ENCODE measurements around the gene RAB20. TPM values are rescaled to one million over a fixed set of nuclear protein-coding genes. Genes with fewer than 3 reads are reported as not detected.
"Not testable (repeated sequence)": the region's sequence is repeated elsewhere in the genome, so short reads cannot be mapped to it uniquely, and the experiment has no call there.

The RAB20 gene
- total and polyA plus RNA-seq, 2 donors (not counting 1 experiment from before 2014, with no cell fraction given), result 2.4 to 4.6 TPM

DNA sequence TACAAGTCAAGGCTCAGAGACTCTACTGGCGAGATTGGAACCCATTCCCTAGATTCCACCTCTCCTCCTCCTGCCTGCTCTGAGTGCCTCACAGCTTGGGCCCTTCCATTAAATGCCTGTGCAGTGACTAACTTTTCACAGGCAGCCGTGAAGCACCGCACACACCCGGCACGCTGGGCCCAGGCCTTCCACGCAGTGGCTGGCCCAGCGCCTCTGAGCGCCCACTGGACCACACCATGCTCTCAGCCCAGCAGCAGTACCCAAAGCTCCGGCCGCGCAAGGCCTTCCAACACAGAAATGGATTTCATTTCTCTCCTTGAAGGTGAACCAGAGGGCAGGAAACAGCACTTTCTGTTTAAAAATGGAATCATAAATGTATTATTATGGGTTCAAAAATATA is 26.0 kb downstream of the RAB20 start:
- ATAC-seq (ENCODE audit: low read depth), result no peak
- no peak overlapping the region for H3K27ac Mint-ChIP-seq
- no peak for DNase-seq
- no peak overlapping the region for H3K27ac ChIP-seq (ENCODE audit: low read length in 2 of 2)
- H3K9me3 ChIP-seq (ENCODE audit: control extremely low read depth in 1 of 3, control insufficient read depth in 2 of 3, insufficient read depth in 1 of 3, low read length in 2 of 3), result peaks cover 0 to 6% (median 0%) of the 10 kb centered on the region in 3 donors
- TF ChIP-seq, protein P1, sequence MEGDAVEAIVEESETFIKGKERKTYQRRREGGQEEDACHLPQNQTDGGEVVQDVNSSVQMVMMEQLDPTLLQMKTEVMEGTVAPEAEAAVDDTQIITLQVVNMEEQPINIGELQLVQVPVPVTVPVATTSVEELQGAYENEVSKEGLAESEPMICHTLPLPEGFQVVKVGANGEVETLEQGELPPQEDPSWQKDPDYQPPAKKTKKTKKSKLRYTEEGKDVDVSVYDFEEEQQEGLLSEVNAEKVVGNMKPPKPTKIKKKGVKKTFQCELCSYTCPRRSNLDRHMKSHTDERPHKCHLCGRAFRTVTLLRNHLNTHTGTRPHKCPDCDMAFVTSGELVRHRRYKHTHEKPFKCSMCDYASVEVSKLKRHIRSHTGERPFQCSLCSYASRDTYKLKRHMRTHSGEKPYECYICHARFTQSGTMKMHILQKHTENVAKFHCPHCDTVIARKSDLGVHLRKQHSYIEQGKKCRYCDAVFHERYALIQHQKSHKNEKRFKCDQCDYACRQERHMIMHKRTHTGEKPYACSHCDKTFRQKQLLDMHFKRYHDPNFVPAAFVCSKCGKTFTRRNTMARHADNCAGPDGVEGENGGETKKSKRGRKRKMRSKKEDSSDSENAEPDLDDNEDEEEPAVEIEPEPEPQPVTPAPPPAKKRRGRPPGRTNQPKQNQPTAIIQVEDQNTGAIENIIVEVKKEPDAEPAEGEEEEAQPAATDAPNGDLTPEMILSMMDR (IDR thresholded peaks at IDR 0.05), result no peak
- H3K4me2 ChIP-seq (replicated peaks; ENCODE audit: low read depth, low read length, poor library complexity, severe bottlenecking), result no peak overlapping the region
- no peaks in the 10 kb centered on the region for H3K27me3 Mint-ChIP-seq
- ChIA-PET POLR2A (no interaction called here), CTCF (interaction anchor here (1.2 kb wide), 1 partner anchor 34 kb away, joined by 3 read pairs; no protein-coding TSS in a partner anchor)
- 96% methylated on average over 8 of the region's 11 CpGs for WGBS (ENCODE audit: insufficient coverage)
- no peaks in the 10 kb centered on the region for H3K9me3 Mint-ChIP-seq (ENCODE audit: insufficient read depth)
- H3K36me3 ChIP-seq (replicated peaks in 1 of 2; ENCODE audit: control extremely low read depth in 1 of 2, control insufficient read depth in 1 of 2, extremely low read depth in 1 of 2, insufficient read depth in 2 of 2, low read length in 1 of 2), result no peaks in the 10 kb centered on the region
- H2AFZ ChIP-seq (ENCODE audit: insufficient read depth, low read depth, low read length, poor library complexity, severe bottlenecking), result no peak overlapping the region
- H3K27me3 ChIP-seq (replicated peaks in 1 of 4; ENCODE audit: control extremely low read depth in 1 of 4, control insufficient read depth in 3 of 4, insufficient read depth in 4 of 4, low read length in 3 of 4), result no peaks in the 10 kb centered on the region
- peaks cover 18 to 22% of the 10 kb centered on the region in 2 donors for H3K4me1 ChIP-seq (ENCODE audit: control insufficient read depth in 2 of 2, insufficient read depth in 2 of 2, low read length in 2 of 2)
- no peaks in the 10 kb centered on the region for H3K79me2 ChIP-seq (ENCODE audit: control insufficient read depth, insufficient read depth, low read length)
- H3K4me3 ChIP-seq (ENCODE audit: control extremely low read depth in 1 of 5, extremely low read depth in 1 of 5, insufficient read depth in 1 of 5, low read depth in 2 of 5, low read length in 4 of 5), result no peak overlapping the region
- H3K4me3 Mint-ChIP-seq, result no peak overlapping the region
- no peak overlapping the region for H3K9ac ChIP-seq (ENCODE audit: low read length)
- intact Hi-C loops (cut with micrococcal nuclease), result no loop called here
- no peaks in the 10 kb centered on the region for H4K20me1 ChIP-seq (ENCODE audit: control insufficient read depth, insufficient read depth, low read length, poor library complexity, severe bottlenecking)
- peaks cover 34% of the 10 kb centered on the region for H3K4me1 Mint-ChIP-seq

DNA sequence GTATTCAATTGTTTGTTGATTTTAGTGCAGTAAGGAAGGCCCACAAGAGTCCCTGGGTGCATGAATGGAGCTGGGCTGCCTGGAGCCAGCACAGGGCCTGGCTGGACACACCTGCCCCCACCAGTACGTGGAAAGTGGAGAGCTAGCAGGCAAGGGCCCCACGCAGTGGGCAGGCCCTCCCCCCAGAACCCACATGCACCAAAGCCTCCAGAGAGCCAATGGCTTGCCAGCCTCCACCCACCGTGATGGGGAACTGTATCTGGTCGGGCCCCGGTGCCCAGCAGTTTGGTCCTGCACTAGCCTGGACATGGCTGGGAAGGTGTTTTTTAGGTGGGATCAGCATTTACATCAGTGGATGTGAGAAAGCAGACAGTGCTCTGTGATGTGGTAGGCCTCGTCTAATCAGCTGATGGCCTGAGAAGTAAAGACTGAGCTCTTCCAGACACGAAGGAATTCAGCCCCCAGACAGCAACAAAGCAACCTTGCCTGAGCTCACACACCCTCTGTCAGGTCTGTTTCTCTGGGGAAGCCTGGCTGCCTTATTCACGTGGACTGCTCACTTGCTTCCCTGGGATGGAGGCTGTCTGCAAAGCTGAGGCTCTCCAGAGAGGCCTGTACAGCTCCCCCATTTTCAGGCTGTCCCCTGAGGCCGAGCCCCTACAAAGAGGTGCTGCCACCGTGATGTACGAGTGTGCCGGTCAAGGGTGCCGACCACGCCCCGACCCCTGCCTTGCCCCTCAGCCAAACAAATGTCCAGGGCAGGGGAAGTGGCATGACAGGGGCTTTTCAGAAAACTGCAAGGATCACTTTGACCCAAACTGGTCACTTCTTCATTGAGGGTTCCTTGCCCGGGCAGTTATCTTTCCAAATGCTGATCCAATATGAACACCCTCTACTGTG is 27.5 kb downstream of the RAB20 start:
- H3K27me3 Mint-ChIP-seq, result no peaks in the 10 kb centered on the region
- ATAC-seq (ENCODE audit: low read depth), result no peak
- peaks cover 0 to 6% (median 0%) of the 10 kb centered on the region in 3 donors for H3K9me3 ChIP-seq (ENCODE audit: control extremely low read depth in 1 of 3, control insufficient read depth in 2 of 3, insufficient read depth in 1 of 3, low read length in 2 of 3)
- no peak overlapping the region for H2AFZ ChIP-seq (ENCODE audit: insufficient read depth, low read depth, low read length, poor library complexity, severe bottlenecking)
- WGBS (ENCODE audit: insufficient coverage), result 90% methylated on average over 14 of the region's 16 CpGs
- H3K79me2 ChIP-seq (ENCODE audit: control insufficient read depth, insufficient read depth, low read length), result no peaks in the 10 kb centered on the region
- DNase-seq, result no peak
- TF ChIP-seq EZH2 (IDR thresholded peaks at IDR 0.05; ENCODE audit: borderline replicate concordance, insufficient read depth, low read depth, low read length, poor library complexity, severe bottlenecking), result no peak
- TF ChIP-seq, protein P1 (IDR thresholded peaks at IDR 0.05), result no peak
- no peaks in the 10 kb centered on the region for H3K27me3 ChIP-seq (replicated peaks in 1 of 4; ENCODE audit: control extremely low read depth in 1 of 4, control insufficient read depth in 3 of 4, insufficient read depth in 4 of 4, low read length in 3 of 4)
- intact Hi-C loops (cut with micrococcal nuclease), result no loop called here
- H3K36me3 ChIP-seq (replicated peaks in 1 of 2; ENCODE audit: control extremely low read depth in 1 of 2, control insufficient read depth in 1 of 2, extremely low read depth in 1 of 2, insufficient read depth in 2 of 2, low read length in 1 of 2), result no peaks in the 10 kb centered on the region
- peaks cover 18 to 22% of the 10 kb centered on the region in 2 donors for H3K4me1 ChIP-seq (ENCODE audit: control insufficient read depth in 2 of 2, insufficient read depth in 2 of 2, low read length in 2 of 2)
- H3K4me2 ChIP-seq (replicated peaks; ENCODE audit: low read depth, low read length, poor library complexity, severe bottlenecking), result no peak overlapping the region
- H4K20me1 ChIP-seq (ENCODE audit: control insufficient read depth, insufficient read depth, low read length, poor library complexity, severe bottlenecking), result no peaks in the 10 kb centered on the region
- ChIA-PET POLR2A (no interaction called here), CTCF (interaction anchor here (1.0 kb wide), 1 partner anchor 62 kb away, joined by 3 read pairs; no protein-coding TSS in a partner anchor)
- H3K9me3 Mint-ChIP-seq (ENCODE audit: insufficient read depth), result no peaks in the 10 kb centered on the region
- H3K27ac ChIP-seq (ENCODE audit: low read length in 2 of 2), result no peak overlapping the region
- H3K9ac ChIP-seq (ENCODE audit: low read length), result no peak overlapping the region
- H3K4me3 ChIP-seq (ENCODE audit: control extremely low read depth in 1 of 5, extremely low read depth in 1 of 5, insufficient read depth in 1 of 5, low read depth in 2 of 5, low read length in 4 of 5), result no peak overlapping the region
- no peak overlapping the region for H3K27ac Mint-ChIP-seq
- no peak overlapping the region for H3K4me3 Mint-ChIP-seq
- peaks cover 31% of the 10 kb centered on the region for H3K4me1 Mint-ChIP-seq

GRCh38 chr13:110532258-110532657 is 29.3 kb downstream of the RAB20 start:
- WGBS (ENCODE audit: insufficient coverage), result 100% methylated on average over 1 of the region's 2 CpGs
- H4K20me1 ChIP-seq (ENCODE audit: control insufficient read depth, insufficient read depth, low read length, poor library complexity, severe bottlenecking); H2AFZ ChIP-seq (ENCODE audit: insufficient read depth, low read depth, low read length, poor library complexity, severe bottlenecking); H3K27ac ChIP-seq (ENCODE audit: low read length in 2 of 2); H3K9me3 Mint-ChIP-seq (ENCODE audit: insufficient read depth); H3K9me3 ChIP-seq (ENCODE audit: control extremely low read depth in 1 of 3, control insufficient read depth in 2 of 3, insufficient read depth in 1 of 3, low read length in 2 of 3); H3K4me3 ChIP-seq (ENCODE audit: control extremely low read depth in 1 of 5, extremely low read depth in 1 of 5, insufficient read depth in 1 of 5, low read depth in 2 of 5, low read length in 4 of 5); intact Hi-C loops (cut with micrococcal nuclease); H3K27ac Mint-ChIP-seq; POLR2A ChIA-PET; H3K4me2 ChIP-seq (replicated peaks; ENCODE audit: low read depth, low read length, poor library complexity, severe bottlenecking); H3K36me3 ChIP-seq (replicated peaks in 1 of 2; ENCODE audit: control extremely low read depth in 1 of 2, control insufficient read depth in 1 of 2, extremely low read depth in 1 of 2, insufficient read depth in 2 of 2, low read length in 1 of 2); H3K4me3 Mint-ChIP-seq; H3K27me3 Mint-ChIP-seq; ATAC-seq (ENCODE audit: low read depth); DNase-seq; H3K79me2 ChIP-seq (ENCODE audit: control insufficient read depth, insufficient read depth, low read length); CTCF ChIA-PET; H3K27me3 ChIP-seq (replicated peaks in 1 of 4; ENCODE audit: control extremely low read depth in 1 of 4, control insufficient read depth in 3 of 4, insufficient read depth in 4 of 4, low read length in 3 of 4); H3K9ac ChIP-seq (ENCODE audit: low read length): not testable (repeated sequence)
- H3K4me1 ChIP-seq (ENCODE audit: control insufficient read depth in 2 of 2, insufficient read depth in 2 of 2, low read length in 2 of 2), result peaks cover 8 to 13% of the 10 kb centered on the region in 2 donors
- peaks cover 20% of the 10 kb centered on the region for H3K4me1 Mint-ChIP-seq
